Endodermal cell (in vitro differentiated cells): ENCODE data around the gene TRUB2. TPM values are rescaled to one million over a fixed set of nuclear protein-coding genes. Genes with fewer than 3 reads are reported as not detected.
A peak's percentile ranks its signal among the peaks of the same experiment; 100 is the strongest.

Experiments used
- DNase-seq: peaks from one replicate; pipeline ENCODE4 v3.0.0-alpha.2; 2017
- H3K27ac ChIP-seq: 2 replicates; pipeline ENCODE4 v1.5.1; 2013; ENCODE audit warnings: mild to moderate bottlenecking, low read depth, low read length, moderate library complexity
- H3K27me3 ChIP-seq: 2 replicates; pipeline ENCODE4 v1.6.1; 2013; ENCODE audit warnings: mild to moderate bottlenecking, low read length, moderate library complexity; ENCODE audit not compliant: insufficient read depth, control insufficient read depth, poor library complexity, severe bottlenecking
- H3K36me3 ChIP-seq: 2 replicates; pipeline ENCODE4 v1.7.0; 2013; ENCODE audit warnings: mild to moderate bottlenecking, low read length, moderate library complexity; ENCODE audit not compliant: control insufficient read depth, insufficient read depth
- H3K4me1 ChIP-seq: one replicate; pipeline ENCODE4 v1.7.0; 2013; ENCODE audit warnings: low read length; ENCODE audit not compliant: control insufficient read depth, insufficient read depth
- H3K4me3 ChIP-seq: 2 replicates; pipeline ENCODE4 v1.5.1; 2013; ENCODE audit warnings: mild to moderate bottlenecking, low read length, moderate library complexity
- H3K9ac ChIP-seq: 2 replicates; pipeline ENCODE4 v1.6.1; 2013; ENCODE audit warnings: mild to moderate bottlenecking, low read length, moderate library complexity; ENCODE audit not compliant: poor library complexity, severe bottlenecking; ENCODE audit errors: extremely low read depth
- H3K9me3 ChIP-seq: 2 replicates; pipeline ENCODE4 v1.6.1; 2013; ENCODE audit warnings: mild to moderate bottlenecking, low read length, moderate library complexity; ENCODE audit not compliant: control insufficient read depth
- H3K27ac Mint-ChIP-seq: 2 replicates; pipeline ENCODE4 v1.8.0; 2020; ENCODE audit warnings: mixed read lengths
- H3K27me3 Mint-ChIP-seq: 2 replicates; pipeline ENCODE4 v1.8.0; 2021; ENCODE audit warnings: mild to moderate bottlenecking, mixed read lengths; ENCODE audit not compliant: insufficient read depth
- H3K36me3 Mint-ChIP-seq: 2 replicates; pipeline ENCODE4 v1.8.0; 2020; ENCODE audit warnings: low read depth, mixed read lengths
- H3K4me1 Mint-ChIP-seq: 2 replicates; pipeline ENCODE4 v1.8.0; 2020; ENCODE audit warnings: mixed read lengths
- H3K4me3 Mint-ChIP-seq: 2 replicates; pipeline ENCODE4 v1.8.0; 2020; ENCODE audit warnings: mild to moderate bottlenecking, moderate library complexity, mixed read lengths
- H3K9me3 Mint-ChIP-seq: 2 replicates; pipeline ENCODE4 v1.8.0; 2020; ENCODE audit warnings: mild to moderate bottlenecking, mixed read lengths
- WGBS, 2 experiments: methylation state at CpG; one replicate each; pipeline versions ENCODE4 v1.1.5 to v1.1.7; 2013; ENCODE audit warnings: missing lambda C conversion rate in 2 of 2, mixed read lengths in 1 of 2; ENCODE audit not compliant: insufficient coverage in 1 of 2, insufficient read length in 1 of 2; 5-methylcytosine and 5-hydroxymethylcytosine counted together
- total RNA-seq, 2 donors: library from RNA; stranded (reverse); fragmentation: NEBNext Ultra II Directional in 1 of 2; extraction: Animal tissue kit (Norgen Biotek cat#: 25700) in 1 of 2; gene quantifications; 2 replicates in 1 of 2; 3 replicates in 1 of 2; pipeline ENCODE4 v1.2.1, GENCODE V29; 2021
- TF ChIP-seq, protein P1 (sequence below): fragments of 200-600 bp; sonication (generic); conservative IDR thresholded peaks from 2 replicates; pipeline ENCODE4 v1.5.0; 2021; ENCODE audit warnings: antibody characterized with exemption, mild to moderate bottlenecking

TRUB2 gene
- total RNA-seq, 2 donors from 2014 or later: 30.6 to 31.8 TPM

DNA sequence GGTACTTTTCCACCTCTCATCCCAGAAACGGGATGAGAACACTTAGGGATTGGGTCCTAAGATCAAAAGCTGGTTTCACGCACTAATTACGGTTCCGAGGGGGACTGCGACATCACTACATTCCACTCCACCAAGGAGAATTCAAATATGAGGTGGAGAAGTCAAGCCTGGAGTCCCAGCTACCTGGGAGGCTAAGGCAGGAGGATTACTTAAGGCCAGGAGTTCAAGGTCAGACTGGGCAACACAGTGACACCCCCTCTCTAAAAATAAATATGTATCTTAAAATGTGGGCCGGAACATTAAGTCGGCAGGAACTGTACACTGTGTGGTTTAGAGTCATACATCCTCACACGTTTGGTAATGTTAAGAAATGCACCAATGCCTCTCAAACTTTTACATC, 48.0 kb downstream of the TRUB2 start:
- H3K27ac Mint-ChIP-seq: peak overlapping the region; percentile 66
- peaks cover 20% of the 10 kb centered on the region for H3K36me3 Mint-ChIP-seq
- peak overlapping the region; percentile 99 for H3K9ac ChIP-seq
- H3K27ac ChIP-seq: no peak overlapping the region
- TF ChIP-seq, protein P1, sequence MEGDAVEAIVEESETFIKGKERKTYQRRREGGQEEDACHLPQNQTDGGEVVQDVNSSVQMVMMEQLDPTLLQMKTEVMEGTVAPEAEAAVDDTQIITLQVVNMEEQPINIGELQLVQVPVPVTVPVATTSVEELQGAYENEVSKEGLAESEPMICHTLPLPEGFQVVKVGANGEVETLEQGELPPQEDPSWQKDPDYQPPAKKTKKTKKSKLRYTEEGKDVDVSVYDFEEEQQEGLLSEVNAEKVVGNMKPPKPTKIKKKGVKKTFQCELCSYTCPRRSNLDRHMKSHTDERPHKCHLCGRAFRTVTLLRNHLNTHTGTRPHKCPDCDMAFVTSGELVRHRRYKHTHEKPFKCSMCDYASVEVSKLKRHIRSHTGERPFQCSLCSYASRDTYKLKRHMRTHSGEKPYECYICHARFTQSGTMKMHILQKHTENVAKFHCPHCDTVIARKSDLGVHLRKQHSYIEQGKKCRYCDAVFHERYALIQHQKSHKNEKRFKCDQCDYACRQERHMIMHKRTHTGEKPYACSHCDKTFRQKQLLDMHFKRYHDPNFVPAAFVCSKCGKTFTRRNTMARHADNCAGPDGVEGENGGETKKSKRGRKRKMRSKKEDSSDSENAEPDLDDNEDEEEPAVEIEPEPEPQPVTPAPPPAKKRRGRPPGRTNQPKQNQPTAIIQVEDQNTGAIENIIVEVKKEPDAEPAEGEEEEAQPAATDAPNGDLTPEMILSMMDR: no peak
- peaks cover 44% of the 10 kb centered on the region for H3K36me3 ChIP-seq
- no peak for DNase-seq
- H3K4me1 ChIP-seq: no peaks in the 10 kb centered on the region
- peak overlapping the region; percentile 89 for H3K4me3 Mint-ChIP-seq
- H3K9me3 Mint-ChIP-seq: no peaks in the 10 kb centered on the region
- peaks cover 14% of the 10 kb centered on the region for H3K4me1 Mint-ChIP-seq
- no peaks in the 10 kb centered on the region for H3K9me3 ChIP-seq
- 94 to 95% methylated on average over 6 to 8 of the region's 8 CpGs for WGBS, 2 experiments
- H3K27me3 ChIP-seq: no peaks in the 10 kb centered on the region
- H3K27me3 Mint-ChIP-seq: no peaks in the 10 kb centered on the region
- H3K4me3 ChIP-seq: peak overlapping the region; percentile 94

- no peaks in the 10 kb centered on the region for H3K27me3 ChIP-seq
- H3K9me3 ChIP-seq: no peaks in the 10 kb centered on the region
- DNase-seq: no peak
- WGBS, 2 experiments: 95 to 100% methylated on average over 3 to 5 of the region's 5 CpGs
- H3K4me1 ChIP-seq: no peaks in the 10 kb centered on the region
- no peaks in the 10 kb centered on the region for H3K9me3 Mint-ChIP-seq
- H3K9ac ChIP-seq: no peak overlapping the region
- H3K4me1 Mint-ChIP-seq: peaks cover 6% of the 10 kb centered on the region
- H3K27ac ChIP-seq: no peak overlapping the region
- peaks cover 66% of the 10 kb centered on the region for H3K36me3 ChIP-seq
- H3K4me3 ChIP-seq: no peak overlapping the region
- H3K36me3 Mint-ChIP-seq: peaks cover 36% of the 10 kb centered on the region
- H3K27me3 Mint-ChIP-seq: no peaks in the 10 kb centered on the region
- TF ChIP-seq, protein P1: no peak
- no peak overlapping the region for H3K27ac Mint-ChIP-seq
- no peak overlapping the region for H3K4me3 Mint-ChIP-seq
These were observed 50.7 kb downstream of the TRUB2 start for GRCh38 chr9:128271512-128271911.

- Mint-ChIP-seq H3K27ac (no peak overlapping the region), H3K36me3 (peaks cover 40% of the 10 kb centered on the region), H3K9me3 (no peaks in the 10 kb centered on the region), H3K27me3 (no peaks in the 10 kb centered on the region), H3K4me3 (no peak overlapping the region), H3K4me1 (peaks cover 6% of the 10 kb centered on the region)
- no peaks in the 10 kb centered on the region for H3K9me3 ChIP-seq
- H3K4me1 ChIP-seq: no peaks in the 10 kb centered on the region
- TF ChIP-seq, protein P1: no peak
- no peaks in the 10 kb centered on the region for H3K27me3 ChIP-seq
- no peak overlapping the region for H3K9ac ChIP-seq
- peaks cover 67% of the 10 kb centered on the region for H3K36me3 ChIP-seq
- WGBS, 2 experiments: 94 to 100% methylated on average over 2 to 3 of the region's 3 CpGs
- no peak overlapping the region for H3K27ac ChIP-seq
- no peak overlapping the region for H3K4me3 ChIP-seq
- DNase-seq: peak; percentile 36
These were observed 51.1 kb downstream of the TRUB2 start for GRCh38 chr9:128271112-128271511.
